Uterus (tissue), 4 donors: ENCODE data around the gene ZMYND8. TPM values are rescaled to one million over a fixed set of nuclear protein-coding genes. Genes with fewer than 3 reads are reported as not detected.
"Not testable (repeated sequence)": the region's sequence is repeated elsewhere in the genome, so short reads cannot be mapped to it uniquely, and the experiment has no call there.

ENCODE experiments used
- DNase-seq, 2 donors: peaks; one replicate each; pipeline ENCODE4 v3.0.0-alpha.2; 2019 to 2020
- H3K27ac ChIP-seq, 2 donors: fragments of 200-600 bp; sonication (generic); 1 replicate in 1 of 2; 2 replicates in 1 of 2; pipeline ENCODE4 v1.5.1; 2016 to 2018
- H3K27me3 ChIP-seq, 2 donors: fragments of 200-600 bp; sonication (generic); one replicate each; pipeline ENCODE4 v1.5.1; 2018 to 2019; ENCODE audit warnings: control low read depth in 1 of 2
- H3K36me3 ChIP-seq, 2 donors: fragments of 200-600 bp; sonication (generic); one replicate each; pipeline ENCODE4 v1.5.1; 2019; ENCODE audit warnings: control low read depth in 1 of 2
- H3K4me1 ChIP-seq, 2 donors: fragments of 200-600 bp; sonication (generic); one replicate each; pipeline ENCODE4 v1.5.1; 2018 to 2019; ENCODE audit warnings: control low read depth in 1 of 2
- H3K4me3 ChIP-seq, 2 donors: fragments of 200-600 bp; sonication (generic); 1 replicate in 1 of 2; 2 replicates in 1 of 2; pipeline ENCODE4 v1.5.1; 2018 to 2019; ENCODE audit warnings: mild to moderate bottlenecking in 1 of 2
- H3K9me3 ChIP-seq, 2 donors: fragments of 200-600 bp; sonication (generic); one replicate each; pipeline ENCODE4 v1.5.1; 2019; ENCODE audit warnings: control low read depth in 1 of 2
- CTCF ChIP-seq, 4 experiments: fragments of 200-600 bp in 2 of 4; fragments of 450-650 bp in 2 of 4; sonication (generic) in 2 of 4; IDR thresholded peaks; one replicate each; pipeline ENCODE4 v1.5.1; 2016 to 2019; ENCODE audit warnings: antibody characterized with exemption in 4 of 4, mild to moderate bottlenecking in 2 of 4, moderate library complexity in 1 of 4
- POLR2A ChIP-seq, 2 donors: fragments of 450-650 bp; IDR thresholded peaks; one replicate each; pipeline ENCODE4 v1.6.1; 2016; ENCODE audit warnings: antibody characterized with exemption in 2 of 2, mild to moderate bottlenecking in 1 of 2, moderate library complexity in 1 of 2
- intact Hi-C: fragments of 100-400 bp; cut with DNase I; formaldehyde crosslinking; loops from one replicate; pipeline ENCODE4 v1.15.1; 2023; ENCODE audit warnings: low total_unique reads
- total RNA-seq, 4 donors: library from RNA; depleted of rRNA in 3 of 4; stranded (reverse); fragments of >200 nt in 3 of 4; gene quantifications; one replicate each; pipeline versions ENCODE4 v1.1.0 to v1.2.4, GENCODE V29; 2014 to 2023
- donor health status: DM: yes; HTN: yes; CAD: no.

The ZMYND8 gene
- total RNA-seq, 4 donors from 2014 or later = 10.2 to 26.7 (median 16.0) TPM

GRCh38 chr20:47247972-47248371, 108.5 kb downstream of the ZMYND8 start:
- Histone ChIP-seq H3K9me3 (no peaks in the 10 kb centered on the region), H3K4me1 (no peaks in the 10 kb centered on the region), H3K27ac (no peak overlapping the region), H3K27me3 (no peaks in the 10 kb centered on the region), H3K36me3 (no peaks in the 10 kb centered on the region), H3K4me3 (no peak overlapping the region)
- intact Hi-C loops = no loop called here
- no peak for DNase-seq
- TF ChIP-seq POLR2A (IDR thresholded peaks at IDR 0.05) (no peak), CTCF (IDR thresholded peaks at IDR 0.05) (no peak)

- TF ChIP-seq POLR2A (IDR thresholded peaks at IDR 0.05) = no peak
- TF ChIP-seq CTCF (IDR thresholded peaks at IDR 0.05) = no peak
- Histone ChIP-seq H3K4me3 (no peak overlapping the region), H3K9me3 (no peaks in the 10 kb centered on the region), H3K36me3 (no peaks in the 10 kb centered on the region), H3K27ac (no peak overlapping the region), H3K27me3 (no peaks in the 10 kb centered on the region), H3K4me1 (no peaks in the 10 kb centered on the region)
- no peak for DNase-seq
- intact Hi-C loops = no loop called here
Measured at GRCh38 chr20:47246061-47246777, 110.3 kb downstream of the ZMYND8 start.

GRCh38 chr20:47245166-47245565, 111.3 kb downstream of the ZMYND8 start:
- DNase-seq, H3K27ac ChIP-seq, intact Hi-C loops, H3K4me3 ChIP-seq, H3K4me1 ChIP-seq, H3K9me3 ChIP-seq, H3K36me3 ChIP-seq, H3K27me3 ChIP-seq: not testable (repeated sequence)

- Histone ChIP-seq H3K27ac (no peak overlapping the region), H3K4me3 (no peak overlapping the region), H3K27me3 (no peaks in the 10 kb centered on the region), H3K9me3 (no peaks in the 10 kb centered on the region), H3K36me3 (no peaks in the 10 kb centered on the region), H3K4me1 (no peaks in the 10 kb centered on the region)
- intact Hi-C loops = no loop called here
- DNase-seq = no peak
- no peak for TF ChIP-seq POLR2A (IDR thresholded peaks at IDR 0.05)
- no peak for TF ChIP-seq CTCF (IDR thresholded peaks at IDR 0.05)
Measured at GRCh38 chr20:47244451-47244850, 112.0 kb downstream of the ZMYND8 start.

GRCh38 chr20:47243532-47244305, 112.8 kb downstream of the ZMYND8 start:
- intact Hi-C loops = no loop called here
- TF ChIP-seq POLR2A (IDR thresholded peaks at IDR 0.05) (no peak), CTCF (IDR thresholded peaks at IDR 0.05) (no peak)

More at GRCh38 chr20:47243532-47244305, 112.8 kb downstream of the ZMYND8 start:
- H3K9me3 ChIP-seq = no peaks in the 10 kb centered on the region
- H3K4me1 ChIP-seq = no peaks in the 10 kb centered on the region
- H3K27me3 ChIP-seq = no peaks in the 10 kb centered on the region
- no peak overlapping the region for H3K27ac ChIP-seq
- no peaks in the 10 kb centered on the region for H3K36me3 ChIP-seq
- H3K4me3 ChIP-seq = no peak overlapping the region
- no peak for DNase-seq
